Measurements from ENCODE around the gene SLC28A2.
"Not testable (repeated sequence)": the region's sequence is repeated elsewhere in the genome, so short reads cannot be mapped to it uniquely, and the experiment has no call there.

SLC28A2 gene

DNA sequence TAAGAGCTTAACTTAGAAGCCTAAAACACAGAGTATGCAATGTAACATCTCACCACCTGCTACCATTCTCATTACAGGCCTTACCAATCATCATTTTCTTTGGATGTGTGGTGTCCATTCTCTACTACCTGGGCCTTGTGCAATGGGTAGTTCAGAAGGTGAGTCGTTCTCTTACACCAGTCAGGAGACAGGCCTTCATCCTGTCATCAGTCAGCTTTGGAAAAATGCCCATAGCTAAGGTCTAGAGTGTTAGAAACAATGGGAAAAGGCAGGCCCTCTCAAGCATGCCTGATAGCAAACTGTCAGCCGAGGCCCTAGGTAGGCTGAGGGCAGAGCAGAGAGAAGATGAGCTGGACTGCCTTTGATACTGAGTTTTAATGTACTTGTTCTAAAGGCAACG lies 13.5 kb downstream of the SLC28A2 start:
- H3K9me3 ChIP-seq (ENCODE audit: insufficient read depth, low read depth, low read length): no peaks in the 10 kb centered on the region
- no peak overlapping the region for H3K4me3 ChIP-seq (ENCODE audit: low read length)
- no peak overlapping the region for H3K9ac ChIP-seq (ENCODE audit: low read depth, low read length)
- no peaks in the 10 kb centered on the region for H3K36me3 ChIP-seq (ENCODE audit: insufficient read depth, low read depth, low read length)
- no peak overlapping the region for H3K27ac ChIP-seq (ENCODE audit: low read length)
- H3K27me3 ChIP-seq (ENCODE audit: insufficient read depth, low read length): no peaks in the 10 kb centered on the region
- no peaks in the 10 kb centered on the region for H3K4me1 ChIP-seq (ENCODE audit: insufficient read depth, low read length)

DNA sequence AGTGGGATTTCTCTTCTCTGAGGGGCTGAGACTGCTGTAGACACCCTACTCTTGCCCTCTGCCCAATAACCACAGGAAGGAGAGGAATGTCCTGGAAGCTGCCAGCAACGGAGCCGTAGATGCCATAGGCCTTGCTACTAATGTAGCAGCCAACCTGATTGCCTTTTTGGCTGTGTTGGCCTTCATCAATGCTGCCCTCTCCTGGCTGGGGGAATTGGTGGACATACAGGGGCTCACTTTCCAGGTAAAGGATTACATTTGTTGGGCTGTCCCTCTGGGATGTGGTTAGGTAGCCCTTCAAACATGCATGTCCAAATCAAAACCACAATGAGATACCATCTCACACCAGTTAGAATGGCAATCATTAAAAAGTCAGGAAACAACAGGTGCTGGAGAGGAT lies 16.1 kb downstream of the SLC28A2 start:
- H3K4me1 ChIP-seq (ENCODE audit: insufficient read depth, low read length): no peaks in the 10 kb centered on the region
- H3K27ac ChIP-seq (ENCODE audit: low read length): no peak overlapping the region
- H3K27me3 ChIP-seq (ENCODE audit: insufficient read depth, low read length): no peaks in the 10 kb centered on the region
- H3K36me3 ChIP-seq (ENCODE audit: insufficient read depth, low read depth, low read length): no peaks in the 10 kb centered on the region
- no peak overlapping the region for H3K9ac ChIP-seq (ENCODE audit: low read depth, low read length)
- H3K9me3 ChIP-seq (ENCODE audit: insufficient read depth, low read depth, low read length): no peaks in the 10 kb centered on the region
- H3K4me3 ChIP-seq (ENCODE audit: low read length): no peak overlapping the region

DNA sequence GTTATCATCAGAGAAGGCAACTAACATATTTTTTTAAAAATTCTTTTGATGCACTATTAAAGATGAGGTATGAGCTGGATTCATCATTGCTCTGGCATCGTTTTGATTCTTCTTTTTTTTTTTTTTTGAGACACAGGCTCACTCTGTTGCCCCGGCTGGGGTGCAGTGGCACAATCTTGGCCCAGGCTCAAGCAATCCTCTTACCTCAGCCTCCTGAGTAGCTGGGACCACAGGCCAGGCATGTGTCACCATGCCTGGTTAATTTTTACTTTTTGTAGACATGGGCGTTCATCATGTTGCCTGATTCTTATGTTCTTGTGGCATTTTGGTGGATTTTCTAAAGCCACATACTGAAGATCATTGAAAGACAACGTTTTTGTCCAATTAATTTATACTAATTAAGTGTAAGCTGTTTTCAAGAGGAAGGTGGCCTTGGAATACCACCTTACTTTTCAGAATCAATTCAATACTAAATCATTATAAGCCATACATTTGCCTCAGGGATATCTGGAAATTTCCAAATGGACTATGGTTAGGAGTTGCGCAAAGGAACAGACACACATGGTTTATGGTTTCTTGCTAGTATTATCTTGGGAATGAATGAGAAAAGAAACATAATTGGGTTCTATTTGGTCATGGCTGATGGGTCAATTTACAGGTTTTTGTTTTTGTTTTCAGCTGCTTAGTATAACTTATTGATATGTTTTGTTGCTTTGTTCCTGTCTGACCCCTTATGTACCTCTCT lies 22.8 kb downstream of the SLC28A2 start:
- Histone ChIP-seq H3K27ac (ENCODE audit: low read length) (no peak overlapping the region), H3K36me3 (ENCODE audit: insufficient read depth, low read depth, low read length) (no peaks in the 10 kb centered on the region), H3K9ac (ENCODE audit: low read depth, low read length) (no peak overlapping the region), H3K9me3 (ENCODE audit: insufficient read depth, low read depth, low read length) (no peaks in the 10 kb centered on the region), H3K27me3 (ENCODE audit: insufficient read depth, low read length) (no peaks in the 10 kb centered on the region), H3K4me1 (ENCODE audit: insufficient read depth, low read length) (no peaks in the 10 kb centered on the region), H3K4me3 (ENCODE audit: low read length) (no peak overlapping the region)

DNA sequence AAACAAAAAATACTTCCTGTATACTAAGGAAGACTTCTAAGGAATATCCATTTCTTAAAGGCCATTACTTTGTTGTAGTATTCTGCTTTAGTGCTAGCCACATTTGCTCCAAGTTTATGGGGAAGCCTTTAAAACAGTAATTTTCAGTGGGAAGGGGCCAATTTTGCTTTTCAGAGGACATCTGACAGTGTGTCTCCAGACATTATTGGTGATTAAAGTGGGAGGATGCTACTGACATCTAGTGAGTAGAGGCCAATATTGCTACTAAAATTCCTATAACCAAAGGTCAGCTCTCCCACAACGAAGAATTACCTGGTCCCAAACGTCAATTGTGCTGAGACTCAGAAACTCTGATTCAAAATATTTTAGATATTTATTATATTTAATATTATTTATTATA lies 24.8 kb downstream of the SLC28A2 start:
- Histone ChIP-seq H3K36me3 (ENCODE audit: insufficient read depth, low read depth, low read length) (no peaks in the 10 kb centered on the region), H3K27me3 (ENCODE audit: insufficient read depth, low read length) (no peaks in the 10 kb centered on the region), H3K9ac (ENCODE audit: low read depth, low read length) (no peak overlapping the region), H3K9me3 (ENCODE audit: insufficient read depth, low read depth, low read length) (no peaks in the 10 kb centered on the region), H3K4me1 (ENCODE audit: insufficient read depth, low read length) (no peaks in the 10 kb centered on the region), H3K27ac (ENCODE audit: low read length) (no peak overlapping the region), H3K4me3 (ENCODE audit: low read length) (no peak overlapping the region)

DNA sequence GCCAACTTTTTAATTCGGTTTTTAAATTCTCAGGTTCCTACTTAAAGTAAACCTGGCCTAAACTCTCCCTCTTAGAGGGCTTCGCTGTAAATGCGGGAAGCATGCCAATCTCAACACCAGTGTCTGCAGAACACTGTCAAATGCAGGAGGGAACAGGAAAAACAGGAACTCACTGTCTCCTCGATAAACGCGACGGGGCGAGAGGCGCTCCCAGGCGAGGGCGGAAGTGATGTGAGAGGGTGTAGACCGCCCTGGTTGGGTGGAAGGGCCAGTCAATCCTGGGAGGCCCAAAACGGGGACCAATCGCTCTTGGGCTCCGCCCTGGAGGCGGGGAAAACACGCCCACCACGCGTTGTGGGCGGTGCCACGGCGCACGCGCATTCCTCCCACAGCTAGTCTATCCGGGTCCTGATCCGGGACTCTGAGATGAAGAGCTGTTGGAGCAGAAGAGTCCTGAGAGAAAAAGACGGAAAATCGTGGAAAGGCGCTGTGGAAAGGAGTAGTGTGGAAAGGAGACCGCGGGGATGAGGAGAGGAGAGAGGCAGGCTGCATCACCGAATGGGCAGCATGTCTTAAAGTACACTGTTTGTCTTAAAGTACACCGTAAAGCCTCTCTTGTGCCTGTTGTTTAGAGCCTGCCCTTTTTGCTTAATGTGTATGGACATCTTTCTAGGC lies 27.1 kb downstream of the SLC28A2 start:
- Histone ChIP-seq H3K27ac (ENCODE audit: low read length) (no peak overlapping the region), H3K4me3 (ENCODE audit: low read length) (peak overlapping the region; percentile 84), H3K36me3 (ENCODE audit: insufficient read depth, low read depth, low read length) (no peaks in the 10 kb centered on the region), H3K27me3 (ENCODE audit: insufficient read depth, low read length) (no peaks in the 10 kb centered on the region), H3K9me3 (ENCODE audit: insufficient read depth, low read depth, low read length) (no peaks in the 10 kb centered on the region), H3K4me1 (ENCODE audit: insufficient read depth, low read length) (no peaks in the 10 kb centered on the region), H3K9ac (ENCODE audit: low read depth, low read length) (peak overlapping the region; percentile 87)

DNA sequence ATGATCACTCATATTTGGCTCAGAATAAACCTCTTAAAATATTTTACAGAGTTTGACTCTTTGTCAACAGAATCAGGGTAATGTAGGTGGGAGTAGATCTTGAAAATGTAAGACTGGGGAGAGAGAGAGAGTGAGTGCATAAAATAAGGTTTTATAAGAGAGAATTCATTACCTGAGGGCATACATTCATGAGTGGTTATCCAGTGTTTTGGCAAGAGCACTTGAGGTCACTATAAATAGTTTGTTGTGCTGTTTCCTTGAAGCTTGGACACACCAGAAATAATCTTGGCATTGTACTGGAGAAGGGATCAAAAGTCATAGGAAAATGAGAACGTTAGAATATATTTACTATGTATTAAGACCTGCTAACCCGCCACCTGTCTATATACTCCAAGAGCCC lies 33.4 kb downstream of the SLC28A2 start:
- Histone ChIP-seq H3K27me3 (ENCODE audit: insufficient read depth, low read length) (no peaks in the 10 kb centered on the region), H3K4me3 (ENCODE audit: low read length) (no peak overlapping the region), H3K36me3 (ENCODE audit: insufficient read depth, low read depth, low read length) (no peaks in the 10 kb centered on the region), H3K9ac (ENCODE audit: low read depth, low read length) (no peak overlapping the region), H3K9me3 (ENCODE audit: insufficient read depth, low read depth, low read length) (no peaks in the 10 kb centered on the region), H3K27ac (ENCODE audit: low read length) (no peak overlapping the region), H3K4me1 (ENCODE audit: insufficient read depth, low read length) (no peaks in the 10 kb centered on the region)

DNA sequence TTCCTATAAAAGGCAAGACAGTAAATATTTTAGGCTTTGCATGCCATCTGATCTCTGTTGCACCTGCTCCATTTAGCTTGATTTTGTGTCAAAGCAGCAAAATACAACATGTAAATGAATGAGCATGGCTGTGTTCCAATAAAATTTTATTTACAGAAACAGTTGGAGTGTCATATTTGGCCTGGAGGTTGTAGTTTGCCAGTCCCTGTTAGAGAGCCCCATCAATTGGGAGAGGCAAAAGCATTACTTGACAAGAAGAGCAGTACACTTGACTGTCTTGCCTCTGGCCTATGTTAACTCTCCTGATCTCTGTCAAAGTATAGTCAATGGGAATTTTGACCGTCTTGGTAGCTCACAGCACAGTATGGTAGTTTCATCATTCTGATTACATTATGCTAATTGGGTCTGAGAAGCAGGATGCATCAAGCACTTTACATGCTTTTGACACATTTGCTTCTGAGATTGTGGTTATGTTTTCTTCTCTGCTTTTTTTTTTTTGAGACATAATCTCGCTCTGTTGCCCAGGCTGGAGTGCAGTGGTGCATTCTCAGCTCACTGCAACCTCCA lies 35.4 kb downstream of the SLC28A2 start:
- H3K27me3 ChIP-seq (ENCODE audit: insufficient read depth, low read length): no peaks in the 10 kb centered on the region
- H3K36me3 ChIP-seq (ENCODE audit: insufficient read depth, low read depth, low read length): no peaks in the 10 kb centered on the region
- H3K4me1 ChIP-seq (ENCODE audit: insufficient read depth, low read length): no peaks in the 10 kb centered on the region
- H3K4me3 ChIP-seq (ENCODE audit: low read length): no peak overlapping the region
- 0 out of 2 replicates have a peak, but pooled peaks cover 5% of the 10 kb centered on the region for H3K9me3 ChIP-seq (ENCODE audit: insufficient read depth, low read depth, low read length)
- H3K27ac ChIP-seq (ENCODE audit: low read length): no peak overlapping the region
- H3K9ac ChIP-seq (ENCODE audit: low read depth, low read length): no peak overlapping the region

DNA sequence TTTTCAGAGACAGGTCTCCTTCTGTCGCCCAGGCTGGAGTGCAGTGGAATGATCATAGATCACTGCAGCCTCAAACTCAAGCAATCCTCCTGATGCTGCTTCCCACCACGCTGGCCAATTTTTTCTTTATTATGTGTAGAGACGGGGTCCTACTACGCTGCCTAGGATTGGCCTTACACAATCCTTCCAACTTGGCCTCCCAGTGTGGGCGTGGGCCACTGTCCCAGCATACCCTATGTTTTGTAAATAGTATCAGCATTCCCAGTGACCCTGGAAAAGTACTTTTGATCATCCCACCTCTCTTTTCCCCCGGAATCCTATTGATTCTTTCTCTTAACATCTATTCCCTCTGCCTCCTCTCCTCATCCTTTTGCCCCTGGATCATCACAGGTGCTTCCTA lies 36.9 kb downstream of the SLC28A2 start:
- H3K9ac ChIP-seq (ENCODE audit: low read depth, low read length): no peak overlapping the region
- no peaks in the 10 kb centered on the region for H3K27me3 ChIP-seq (ENCODE audit: insufficient read depth, low read length)
- H3K4me3 ChIP-seq (ENCODE audit: low read length): no peak overlapping the region
- no peaks in the 10 kb centered on the region for H3K4me1 ChIP-seq (ENCODE audit: insufficient read depth, low read length)
- H3K27ac ChIP-seq (ENCODE audit: low read length): no peak overlapping the region
- H3K36me3 ChIP-seq (ENCODE audit: insufficient read depth, low read depth, low read length): no peaks in the 10 kb centered on the region
- peaks cover 5% of the 10 kb centered on the region; the same call in 1 of the 2 replicates for H3K9me3 ChIP-seq (ENCODE audit: insufficient read depth, low read depth, low read length)

DNA sequence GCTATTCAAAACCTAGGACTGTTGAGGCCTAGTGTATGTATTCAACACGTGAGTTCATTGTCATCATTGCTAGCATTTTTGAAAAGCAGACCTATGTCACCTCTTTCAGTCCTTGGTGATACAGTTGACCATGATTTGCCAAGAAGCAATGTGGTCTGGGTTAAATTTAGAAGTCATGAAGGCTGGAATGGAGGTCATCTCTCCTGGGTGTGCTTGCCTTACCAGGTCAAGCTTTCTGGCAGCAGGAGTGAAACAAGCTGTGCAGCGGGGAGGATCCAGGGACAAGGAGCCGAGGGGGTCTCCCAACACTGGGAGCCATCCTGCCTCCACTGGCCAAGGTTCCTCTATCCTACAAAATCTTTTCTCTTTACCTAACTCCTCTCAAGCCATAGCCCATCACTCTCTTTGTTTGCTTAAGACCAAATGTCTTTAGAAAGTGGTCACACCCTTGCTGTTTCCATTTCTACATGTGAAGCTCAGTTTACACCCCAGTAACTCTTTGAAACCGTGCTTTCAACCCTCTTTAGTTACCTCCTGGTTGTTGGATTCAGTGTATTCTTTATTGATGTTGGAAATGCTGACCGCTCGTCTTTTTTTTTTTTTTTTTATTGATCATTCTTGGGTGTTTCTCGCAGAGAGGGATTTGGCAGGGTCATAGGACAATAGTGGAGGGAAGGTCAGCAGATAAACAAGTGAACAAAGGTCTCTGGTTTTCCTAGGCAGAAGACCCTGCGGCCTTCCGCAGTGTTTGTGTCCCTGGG lies 40.0 kb downstream of the SLC28A2 start:
- H3K36me3 ChIP-seq (ENCODE audit: insufficient read depth, low read depth, low read length): no peaks in the 10 kb centered on the region
- no peak overlapping the region for H3K9ac ChIP-seq (ENCODE audit: low read depth, low read length)
- H3K27ac ChIP-seq (ENCODE audit: low read length): no peak overlapping the region
- peaks cover 23% of the 10 kb centered on the region for H3K9me3 ChIP-seq (ENCODE audit: insufficient read depth, low read depth, low read length)
- no peaks in the 10 kb centered on the region for H3K27me3 ChIP-seq (ENCODE audit: insufficient read depth, low read length)
- H3K4me1 ChIP-seq (ENCODE audit: insufficient read depth, low read length): no peaks in the 10 kb centered on the region
- no peak overlapping the region for H3K4me3 ChIP-seq (ENCODE audit: low read length)

DNA sequence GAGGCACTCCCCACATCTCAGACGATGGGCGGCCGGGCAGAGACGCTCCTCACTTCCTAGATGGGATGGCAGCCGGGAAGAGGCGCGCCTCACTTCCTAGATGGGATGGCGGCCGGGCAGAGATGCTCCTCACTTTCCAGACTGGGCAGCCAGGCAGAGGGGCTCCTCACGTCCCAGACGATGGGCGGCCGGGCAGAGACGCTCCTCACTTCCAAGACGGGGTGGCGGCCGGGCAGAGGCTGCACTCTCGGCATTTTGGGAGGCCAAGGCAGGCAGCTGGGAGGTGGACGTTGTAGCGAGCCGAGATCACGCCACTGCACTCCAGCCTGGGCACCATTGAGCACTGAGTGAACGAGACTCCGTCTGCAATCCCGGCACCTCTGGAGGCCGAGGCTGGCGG lies 41.3 kb downstream of the SLC28A2 start:
- H3K9ac ChIP-seq (ENCODE audit: low read depth, low read length); H3K4me3 ChIP-seq (ENCODE audit: low read length); H3K36me3 ChIP-seq (ENCODE audit: insufficient read depth, low read depth, low read length); H3K4me1 ChIP-seq (ENCODE audit: insufficient read depth, low read length); H3K27me3 ChIP-seq (ENCODE audit: insufficient read depth, low read length); H3K27ac ChIP-seq (ENCODE audit: low read length): not testable (repeated sequence)
- peaks cover 31% of the 10 kb centered on the region for H3K9me3 ChIP-seq (ENCODE audit: insufficient read depth, low read depth, low read length)

DNA sequence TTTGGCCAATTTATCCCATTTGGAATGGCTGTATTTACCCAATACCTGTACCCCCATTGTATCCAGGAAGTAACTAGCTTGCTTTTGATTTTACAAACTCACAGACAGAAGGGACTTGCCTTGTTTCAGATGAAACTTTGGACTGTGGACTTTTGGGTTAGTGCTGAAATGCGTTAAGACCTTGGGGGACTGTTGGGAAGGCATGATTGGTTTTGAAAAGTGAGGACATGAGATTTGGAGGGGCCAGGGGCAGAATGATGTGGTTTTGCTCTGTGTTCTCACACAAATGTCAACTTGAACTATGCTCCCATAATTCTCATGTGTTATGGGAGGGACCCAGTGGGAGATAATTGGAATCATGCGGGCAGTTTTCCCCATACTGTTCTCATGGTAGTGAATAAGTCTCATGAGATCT lies 46.9 kb downstream of the SLC28A2 start:
- not testable (repeated sequence) for H3K27ac ChIP-seq (ENCODE audit: low read length); H3K27me3 ChIP-seq (ENCODE audit: insufficient read depth, low read length); H3K4me1 ChIP-seq (ENCODE audit: insufficient read depth, low read length); H3K9ac ChIP-seq (ENCODE audit: low read depth, low read length); H3K36me3 ChIP-seq (ENCODE audit: insufficient read depth, low read depth, low read length); H3K4me3 ChIP-seq (ENCODE audit: low read length)
- peaks cover 44% of the 10 kb centered on the region for H3K9me3 ChIP-seq (ENCODE audit: insufficient read depth, low read depth, low read length)
